T-helper 1 cell treated with Interleukin-12 subunit alpha and Interleukin-12 subunit beta and Interleukin-4 antibody, amounts not matched to agents 30 ng/mL and 1 ng/mL, for 36 hours (primary cell): ENCODE data around the gene MPG. TPM values are rescaled to one million over a fixed set of nuclear protein-coding genes. Genes with fewer than 3 reads are reported as not detected.
"Not testable (repeated sequence)": the region's sequence is repeated elsewhere in the genome, so short reads cannot be mapped to it uniquely, and the experiment has no call there.

Experiments used
- intact Hi-C: fragments of 100-400 bp; cut with micrococcal nuclease; formaldehyde crosslinking; loops from one replicate; pipeline ENCODE4 v1.15.1; 2024
- total RNA-seq: library from RNA; stranded (reverse); gene quantifications from 2 replicates; pipeline ENCODE4 v1.2.3, GENCODE V29; 2022

Gene MPG
- 53.3 and 55.2 TPM in 2 replicates for total RNA-seq

DNA sequence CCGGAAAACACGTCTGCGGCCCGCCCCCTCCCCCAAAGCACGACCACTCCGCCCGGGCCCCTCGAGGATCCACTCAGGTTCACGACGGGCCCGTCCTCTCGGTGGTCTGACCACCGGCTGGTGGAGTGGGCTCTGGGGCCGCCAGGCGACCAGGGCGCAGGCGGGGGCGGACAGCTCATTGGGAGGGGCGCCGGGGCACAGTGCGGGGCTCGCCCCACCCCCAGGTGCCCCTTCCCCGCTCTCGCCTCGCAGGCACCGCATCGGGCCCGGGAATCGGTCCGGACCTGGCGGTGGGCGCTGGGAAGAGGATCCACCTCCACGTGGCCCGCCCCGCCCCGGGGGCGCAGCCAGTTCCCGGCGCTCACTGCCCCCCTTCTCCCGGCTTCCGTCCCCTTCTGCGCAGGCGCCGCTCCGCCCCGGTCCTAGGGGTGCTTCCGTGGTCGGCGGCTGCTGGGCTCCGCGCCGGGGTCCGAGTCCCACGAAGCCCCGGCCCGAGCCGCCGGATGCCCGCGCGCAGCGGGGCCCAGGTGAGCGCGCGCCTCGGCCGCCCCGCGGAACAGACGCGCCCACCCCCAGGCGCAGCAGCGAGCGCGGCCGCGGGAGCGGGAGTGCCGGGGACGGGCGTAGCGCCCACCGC, at the start of gene MPG:
Gene MPG, plus strand, starts transcription at position 419 of the 637 bp plus-strand sequence. Its CDS starts 85 bp downstream, at position 504.
- intact Hi-C loops: loop anchor here (1.0 kb wide), 4 partner anchors 13 to 60 kb away; partner anchors contain the start of genes NPRL3, POLR3K and SNRNP25

DNA sequence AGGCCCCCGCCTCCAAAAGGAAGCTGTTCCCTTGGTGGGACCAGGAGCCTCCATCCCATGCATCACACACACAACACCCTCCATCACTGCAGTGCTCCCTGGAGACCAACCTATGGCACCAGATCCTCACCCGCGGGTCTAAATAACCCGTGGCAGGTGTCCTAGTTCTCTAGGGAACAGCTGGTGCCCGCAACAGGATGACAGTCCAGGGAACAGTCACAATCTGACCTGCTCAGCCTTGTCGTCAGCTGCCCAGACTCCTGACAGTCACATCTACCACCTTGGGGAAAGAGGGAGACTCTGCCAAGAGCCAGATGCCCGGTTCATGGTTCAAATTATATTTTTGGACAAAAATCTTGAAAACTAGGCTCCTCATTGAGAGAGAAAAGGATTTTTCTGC, 47.4 kb upstream of the MPG start:
- intact Hi-C loops: not testable (repeated sequence)

DNA sequence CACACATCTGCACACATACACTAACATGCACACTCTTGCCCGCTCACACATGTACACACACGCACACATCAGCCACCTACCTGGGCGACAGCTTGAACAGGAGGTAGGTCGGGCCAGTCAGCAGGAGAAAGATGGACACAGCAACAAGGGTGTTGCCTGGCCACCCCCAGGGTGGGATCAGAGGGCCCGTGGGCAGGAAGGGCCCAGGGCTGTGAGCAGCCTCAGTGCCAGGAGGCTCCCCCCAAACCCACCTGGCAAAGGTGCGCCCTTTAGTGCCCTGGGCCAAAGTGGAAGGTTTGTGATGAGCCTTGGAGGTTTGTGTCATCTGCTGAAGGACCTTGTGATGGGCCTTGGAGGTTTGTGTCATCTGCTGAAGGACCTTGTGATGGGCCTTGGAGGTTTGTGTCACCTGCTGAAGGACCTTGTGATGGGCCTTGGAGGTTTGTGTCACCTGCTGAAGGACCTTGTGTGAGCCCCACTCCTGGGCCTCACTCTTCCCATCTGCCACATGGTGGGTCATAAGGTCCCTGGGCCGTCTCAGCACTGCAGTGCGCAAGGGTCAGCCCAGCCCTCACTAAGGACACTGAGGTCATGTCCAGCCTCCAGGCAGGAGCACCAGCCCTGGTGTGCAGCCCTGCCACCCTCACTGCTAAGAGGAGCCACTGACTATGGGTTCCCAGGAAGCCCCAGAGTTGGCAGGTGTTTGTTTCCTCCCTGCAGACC, 44.7 kb upstream of the MPG start:
- intact Hi-C loops: not testable (repeated sequence)

- intact Hi-C loops: no loop called here
These were observed 44.0 kb upstream of the MPG start for GRCh38 chr16:33877-34647.

GRCh38 chr16:34648-34987, 43.4 kb upstream of the MPG start:
- intact Hi-C loops: no loop called here

DNA sequence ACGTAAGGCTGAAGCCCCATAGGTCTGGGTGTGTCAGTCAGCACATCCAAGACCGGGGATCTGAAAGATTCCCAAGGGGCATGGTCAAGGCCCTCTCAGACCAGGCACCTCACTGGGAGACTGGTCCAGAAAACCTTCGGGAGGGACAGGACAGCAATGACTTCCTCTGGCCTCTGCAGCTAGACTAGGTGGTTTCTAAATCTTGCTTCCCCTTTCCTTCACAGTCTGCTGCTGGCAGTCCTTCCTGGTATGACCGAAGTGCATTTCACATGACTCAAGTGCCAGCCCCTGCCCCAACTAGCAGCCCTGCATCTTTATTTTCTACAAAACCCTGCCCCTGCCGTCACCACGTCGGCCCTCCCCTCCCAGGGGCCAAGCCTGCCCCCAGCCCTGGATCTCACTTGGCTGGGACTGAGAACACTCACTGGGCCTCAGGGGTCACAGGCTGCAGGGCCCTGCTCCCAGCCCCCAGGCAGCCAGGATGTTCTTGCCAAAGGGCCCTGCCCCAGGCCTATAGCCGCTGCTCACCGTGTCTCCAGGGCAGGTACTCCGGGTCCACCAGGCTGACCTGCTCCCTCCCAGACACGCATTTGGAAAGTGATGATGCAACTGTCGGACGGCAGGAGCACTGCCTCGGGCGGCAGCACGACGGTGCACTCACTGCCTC, 42.9 kb upstream of the MPG start:
- intact Hi-C loops: no loop called here

- intact Hi-C loops: no loop called here
These were observed 42.2 kb upstream of the MPG start for GRCh38 chr16:35678-36305.

DNA sequence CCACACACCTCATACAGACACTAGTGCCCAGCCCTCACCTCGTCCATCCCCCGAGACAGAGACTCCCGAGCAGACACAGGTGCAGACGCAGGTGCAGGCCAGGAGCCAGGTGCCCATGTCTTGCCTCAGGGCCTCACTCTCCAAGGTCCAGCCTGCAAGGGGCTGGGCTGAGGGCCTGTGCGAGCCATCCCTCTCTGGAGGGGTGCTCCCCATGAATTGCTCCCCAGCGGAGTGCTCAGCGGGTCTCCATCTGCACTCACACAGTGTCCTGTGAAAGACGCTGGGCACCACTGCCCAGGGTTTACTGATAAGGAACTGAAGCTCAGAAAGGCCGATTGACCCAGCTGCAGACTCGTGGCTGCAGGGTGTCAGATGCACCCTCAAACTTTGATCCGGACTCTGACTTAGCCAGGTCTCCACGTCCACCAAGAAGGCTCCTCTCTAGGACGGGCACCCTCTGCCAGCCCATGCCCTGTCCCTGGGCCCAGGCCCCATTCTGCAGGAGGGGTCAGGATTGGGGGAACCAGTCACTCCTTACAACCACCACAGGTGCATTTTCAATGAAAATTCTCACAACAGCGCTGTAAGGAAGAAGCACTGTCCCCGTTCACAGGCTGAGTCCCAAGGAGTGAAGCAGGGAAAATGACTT, 41.6 kb upstream of the MPG start:
- intact Hi-C loops: no loop called here

DNA sequence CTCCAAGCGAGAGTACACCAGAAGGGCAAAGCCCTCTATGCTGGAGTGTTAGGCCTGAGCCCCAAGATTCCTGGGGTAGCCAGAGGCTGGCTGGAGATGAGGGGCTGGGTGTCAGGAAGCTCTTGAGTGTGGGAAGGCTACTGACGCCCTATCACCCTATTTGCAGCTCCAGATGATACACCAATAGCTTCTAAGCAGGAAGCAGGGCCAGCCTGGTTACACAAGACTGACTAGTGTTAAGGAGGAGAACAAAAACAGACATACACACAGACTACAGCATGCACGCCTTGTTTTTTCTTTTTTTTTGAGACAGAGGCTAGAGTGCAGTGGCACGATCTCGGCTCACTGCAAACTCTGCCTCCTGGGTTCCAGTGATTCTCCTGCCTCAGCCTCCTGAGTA, 40.5 kb upstream of the MPG start:
- intact Hi-C loops: no loop called here

DNA sequence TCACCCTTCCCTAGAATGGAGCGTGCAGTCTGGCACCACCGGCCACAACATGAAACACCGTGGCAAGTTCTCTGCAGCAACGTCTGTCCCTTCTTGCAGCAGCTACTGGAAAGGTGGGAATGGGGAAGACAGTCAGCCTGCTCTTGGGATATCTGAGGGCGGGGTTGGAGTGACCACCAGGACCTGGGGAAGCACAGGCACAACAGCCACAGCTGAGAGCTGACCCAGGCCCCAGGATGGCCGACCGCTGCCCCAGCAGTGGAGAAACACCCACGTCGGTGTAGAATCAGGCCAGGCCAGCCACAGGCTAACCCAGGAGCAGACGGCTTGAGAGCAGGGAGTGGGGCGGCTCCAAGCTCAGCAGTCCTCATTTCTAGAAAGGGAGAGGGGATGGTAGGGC, 39.8 kb upstream of the MPG start:
- intact Hi-C loops: loop anchor here (1.0 kb wide), 1 partner anchor 15 kb away; the partner anchor contains the start of genes POLR3K and SNRNP25

DNA sequence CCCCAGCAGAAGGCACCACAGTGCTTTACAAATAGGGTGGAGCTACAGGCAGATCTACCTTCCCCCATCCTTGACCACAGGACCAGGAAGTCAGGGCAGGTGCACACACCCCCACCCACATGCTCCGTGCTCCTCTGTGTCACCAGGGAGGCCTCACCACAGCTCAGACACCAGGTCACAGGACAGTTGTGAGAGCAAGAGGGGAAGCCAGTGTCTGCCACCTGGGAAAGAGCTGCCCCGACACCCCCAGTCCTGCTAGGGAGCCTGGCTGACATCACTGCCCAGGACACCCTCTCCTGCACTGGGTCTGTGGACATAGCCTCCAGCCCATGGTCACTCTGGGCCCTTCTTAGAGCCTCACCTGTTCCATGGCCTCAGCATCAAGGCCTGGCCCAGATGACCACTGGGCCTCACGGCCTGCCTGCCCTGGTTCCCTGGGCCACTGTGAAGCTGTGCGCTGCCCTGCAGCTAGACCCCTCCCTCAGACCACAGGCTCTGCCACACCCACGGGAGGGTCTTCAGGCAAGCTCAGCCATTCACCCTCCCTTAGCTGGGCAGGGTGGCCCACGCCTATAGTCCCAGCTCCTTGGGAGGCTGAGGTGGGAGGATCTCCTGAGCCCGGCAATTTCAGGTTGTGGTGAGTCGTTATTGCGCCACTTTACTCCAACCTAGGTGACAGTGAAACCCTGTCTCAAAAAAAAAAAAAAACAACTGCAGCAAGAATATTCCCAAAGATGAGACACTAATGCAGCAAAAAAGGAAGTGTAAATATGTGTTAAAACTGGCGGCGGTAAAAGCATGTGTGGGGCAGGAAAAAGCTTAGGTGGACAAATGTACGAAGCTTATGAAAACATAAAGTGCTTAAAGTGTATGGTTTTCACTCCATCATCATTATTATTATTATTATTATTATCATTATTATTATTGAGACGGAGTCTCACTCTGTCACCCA, 38.8 kb upstream of the MPG start:
- intact Hi-C loops: loop anchor here (1.0 kb wide), 1 partner anchor 14 kb away; the partner anchor contains the start of genes POLR3K and SNRNP25

- intact Hi-C loops: no loop called here
These were observed 36.5 kb upstream of the MPG start for GRCh38 chr16:41439-42068.

DNA sequence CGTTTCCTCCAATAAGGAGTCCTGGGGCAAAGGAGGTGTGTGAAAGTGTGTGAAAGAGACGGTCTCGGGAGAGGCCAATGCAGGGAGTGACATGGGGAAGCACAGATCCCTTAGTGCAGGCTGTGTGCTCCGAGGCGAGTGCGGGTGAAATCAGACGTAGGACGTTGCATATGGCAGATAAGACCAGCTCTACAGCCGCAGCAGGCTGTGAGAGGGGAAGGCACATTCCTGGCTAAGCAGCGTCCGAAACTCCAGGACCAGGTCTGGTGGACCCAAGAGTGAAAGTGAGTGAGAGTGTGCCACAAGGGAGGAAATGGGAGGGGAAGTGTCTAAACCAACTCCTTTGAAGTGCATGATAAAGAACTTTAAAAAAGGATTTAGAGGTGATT, 36.0 kb upstream of the MPG start:
- intact Hi-C loops: no loop called here

GRCh38 chr16:42691-43090, 35.3 kb upstream of the MPG start:
- intact Hi-C loops: no loop called here

DNA sequence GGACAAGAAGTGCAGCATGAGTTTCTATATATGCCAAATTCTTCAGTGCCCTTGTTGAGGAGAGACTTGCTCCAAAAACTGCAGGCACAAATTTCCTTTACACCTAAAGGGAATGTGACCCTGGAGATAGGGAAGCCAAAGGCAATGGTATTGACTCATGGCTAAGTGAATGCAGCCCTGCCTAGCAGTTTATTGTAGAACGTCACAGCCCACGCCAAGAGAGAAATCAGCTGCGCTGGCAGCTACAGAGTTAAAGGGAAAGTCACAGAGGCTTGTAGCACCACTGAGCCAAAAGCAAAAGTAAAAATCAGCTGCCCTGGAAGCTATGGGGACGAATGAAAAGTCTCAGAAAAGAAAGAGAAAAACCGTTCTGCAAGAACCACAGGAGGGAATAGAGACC, 34.7 kb upstream of the MPG start:
- intact Hi-C loops: no loop called here

GRCh38 chr16:44655-45054, 33.4 kb upstream of the MPG start:
- intact Hi-C loops: no loop called here

- intact Hi-C loops: no loop called here
These were observed 32.6 kb upstream of the MPG start for GRCh38 chr16:45454-45853.

GRCh38 chr16:46510-46909, 31.5 kb upstream of the MPG start:
- intact Hi-C loops: not testable (repeated sequence)

GRCh38 chr16:47234-47633, 30.8 kb upstream of the MPG start:
- intact Hi-C loops: no loop called here
